K562 (cell line): ENCODE measurements around the gene OR8B2. TPM values are rescaled to one million over a fixed set of nuclear protein-coding genes. Genes with fewer than 3 reads are reported as not detected.
"Not testable (repeated sequence)": the region's sequence is repeated elsewhere in the genome, so short reads cannot be mapped to it uniquely, and the experiment has no call there.

Experiments
- ATAC-seq: fragments of 200-7000 bp; cut with Tn5 transposase; 3 replicates; pipeline ENCODE4 v1.9.1; 2020; ENCODE audit warnings: moderate library complexity
- BruUV-seq: library from RNA; stranded (reverse); fragments of 400-500 nt; replicated peaks from 2 replicates; lab custom pipeline; 2021; lab: Mats Ljungman, UMichigan
- CTCF ChIA-PET: fragments of 300-600 bp; formaldehyde crosslinking; extraction: SDS; loops from one replicate; lab custom pipeline; 2021; ENCODE audit warnings: low intra/inter-chr PET ratio; lab: Yijun Ruan, JAX
- POLR2A ChIA-PET: fragments of 300-600, 350-650 bp; sonication (Branson Sonifier 250); formaldehyde crosslinking; extraction: SDS; loops from one replicate; lab custom pipeline; 2021; ENCODE audit warnings: antibody characterized with exemption, inconsistent platforms; lab: Yijun Ruan, JAX
- DNase-seq, 4 experiments: peaks; one replicate each; pipeline versions ENCODE4 v3.0.0 to v3.0.0-alpha.2; 2011 to 2018; ENCODE audit warnings: low spot score in 3 of 4, mixed read lengths in 3 of 4; ENCODE audit errors: extremely low read depth in 1 of 4
- FAIRE-seq: peaks from 2 replicates; lab custom pipeline; 2011; peaks lifted over from hg19 to GRCh38; lab: Jason Lieb, UNC
- H2AFZ ChIP-seq: 2 replicates; pipeline ENCODE4 v1.6.0; 2011; ENCODE audit warnings: low read depth, low read length, control low read depth, inconsistent platforms
- H3K27ac ChIP-seq: fragments of 200-600 bp; 3 replicates; pipeline ENCODE4 v1.8.0; 2011; ENCODE audit warnings: low read depth, mild to moderate bottlenecking, control low read depth, inconsistent platforms, low read length, moderate library complexity, mixed read lengths; ENCODE audit errors: extremely low read depth
- H3K27me3 ChIP-seq, 2 experiments: fragments of 300-600 bp in 1 of 2; 2 replicates in 1 of 2; 3 replicates in 1 of 2; pipeline versions ENCODE4 v1.6.0 to v1.8.0; 2011; ENCODE audit warnings: inconsistent platforms in 2 of 2, low read length in 2 of 2, mild to moderate bottlenecking in 1 of 2, mixed read lengths in 1 of 2, moderate library complexity in 1 of 2; ENCODE audit not compliant: control insufficient read depth in 2 of 2, insufficient read depth in 2 of 2
- H3K36me3 ChIP-seq: fragments of 300-600 bp; 3 replicates; pipeline ENCODE4 v1.8.0; 2011; ENCODE audit warnings: mild to moderate bottlenecking, low read length, inconsistent platforms; ENCODE audit not compliant: control insufficient read depth, insufficient read depth
- H3K4me1 ChIP-seq, 2 experiments: fragments of 200-600 bp in 1 of 2; replicated peaks in 1 of 2; 2 replicates in 1 of 2; 3 replicates in 1 of 2; pipeline versions ENCODE4 v1.5.1 to v1.8.0; 2011; ENCODE audit warnings: inconsistent platforms in 2 of 2, low read length in 2 of 2, mild to moderate bottlenecking in 1 of 2, mixed read lengths in 1 of 2, moderate library complexity in 1 of 2; ENCODE audit not compliant: control insufficient read depth in 2 of 2, insufficient read depth in 2 of 2
- H3K4me2 ChIP-seq: 2 replicates; pipeline ENCODE4 v1.6.1; 2011; ENCODE audit warnings: low read length, control low read depth, inconsistent platforms, mixed read lengths; ENCODE audit not compliant: insufficient read depth
- H3K4me3 ChIP-seq: fragments of 200-600 bp; sonication (generic), shearing (Covaris generic); 2 replicates; pipeline ENCODE4 v1.5.1; 2016; ENCODE audit warnings: control low read depth, inconsistent platforms
- H3K79me2 ChIP-seq: fragments of 200-600 bp; 3 replicates; pipeline ENCODE4 v1.8.0; 2011; ENCODE audit warnings: low read length, inconsistent platforms; ENCODE audit not compliant: control insufficient read depth, insufficient read depth
- H3K9ac ChIP-seq, 2 experiments: 2 replicates each; pipeline versions ENCODE4 v1.6.0 to v1.6.1; 2011; ENCODE audit warnings: low read depth in 2 of 2, low read length in 2 of 2, control low read depth in 1 of 2, inconsistent platforms in 1 of 2, mild to moderate bottlenecking in 1 of 2, mixed read lengths in 1 of 2; ENCODE audit not compliant: insufficient read depth in 1 of 2
- H3K9me1 ChIP-seq: one replicate; pipeline ENCODE4 v1.6.0; 2011; ENCODE audit warnings: inconsistent platforms, mild to moderate bottlenecking, low read length, moderate library complexity; ENCODE audit not compliant: control insufficient read depth, insufficient read depth
- H3K9me3 ChIP-seq: replicated peaks from 2 replicates; pipeline ENCODE4 v1.5.1; 2011; ENCODE audit warnings: low read depth, low read length, inconsistent platforms; ENCODE audit not compliant: control insufficient read depth, insufficient read depth
- H4K20me1 ChIP-seq: replicated peaks from 2 replicates; pipeline ENCODE4 v1.6.1; 2011; ENCODE audit warnings: low read length, inconsistent platforms, mixed read lengths; ENCODE audit not compliant: control insufficient read depth, insufficient read depth
- C11orf30 ChIP-seq: fragments of 450-650 bp; IDR thresholded peaks from 2 replicates; pipeline ENCODE4 v1.6.1; 2016; ENCODE audit warnings: low read depth, mild to moderate bottlenecking
- MAFF ChIP-seq: IDR thresholded peaks from 2 replicates; pipeline ENCODE4 v1.6.1; 2012; ENCODE audit warnings: low read length, improper control_type of control experiment
- MAFG ChIP-seq: fragments of 450-650 bp; conservative IDR thresholded peaks from 2 replicates; pipeline ENCODE4 v1.6.1; 2016; ENCODE audit warnings: missing genetic modification characterization, missing compliant biosample characterization
- MAFK ChIP-seq: IDR thresholded peaks from 2 replicates; pipeline ENCODE4 v1.6.1; 2011; ENCODE audit warnings: low read length, improper control_type of control experiment
- NFE2 ChIP-seq: IDR thresholded peaks from 2 replicates; pipeline ENCODE4 v1.6.1; 2014; ENCODE audit warnings: antibody characterized with exemption, low read depth
- NFE2L1 ChIP-seq: fragments of 450-650 bp; IDR thresholded peaks from 2 replicates; pipeline ENCODE4 v1.6.1; 2016; ENCODE audit warnings: missing genetic modification characterization, low read depth, mild to moderate bottlenecking, missing compliant biosample characterization, moderate library complexity, borderline replicate concordance
- SOX6 ChIP-seq: fragments of 450-650 bp; IDR thresholded peaks from 2 replicates; pipeline ENCODE4 v1.6.1; 2014; ENCODE audit warnings: mild to moderate bottlenecking
- THAP7 ChIP-seq: fragments of 250-450 bp; sonication (Bioruptor Pico); IDR thresholded peaks from 2 replicates; pipeline ENCODE4 v1.5.0; 2021
- YBX1 ChIP-seq: fragments of 450-650 bp; IDR thresholded peaks from 2 replicates; pipeline ENCODE4 v1.7.1; 2016; ENCODE audit warnings: mild to moderate bottlenecking
- ZNF316 ChIP-seq: fragments of 450-650 bp; IDR thresholded peaks from 2 replicates; pipeline ENCODE4 v1.6.1; 2016
- ZNF717 ChIP-seq: fragments of 250-450 bp; sonication (Bioruptor Pico); IDR thresholded peaks from 2 replicates; pipeline ENCODE4 v1.5.0; 2021
- WGBS: fragments of 100-300 bp; shearing (Covaris generic); methylation state at CpG from one replicate; pipeline ENCODE4 v1.1.6; 2016; ENCODE audit warnings: low coverage, mixed read lengths; ENCODE audit not compliant: insufficient coverage; ENCODE audit errors: missing lambda C conversion rate; 5-methylcytosine and 5-hydroxymethylcytosine counted together
- in situ Hi-C: fragments of 300-500 bp; cut with MboI; formaldehyde crosslinking; loops from 4 replicates; pipeline ENCODE4 v1.15.0; 2018; ENCODE audit warnings: inconsistent platforms, mixed read lengths
- intact Hi-C: fragments of 100-400 bp; cut with micrococcal nuclease; formaldehyde crosslinking; loops from 2 replicates; pipeline ENCODE4 v1.14.2; 2022
- polyA plus RNA-seq, 8 experiments: library from polyadenylated mRNA; depleted of rRNA in 4 of 8; stranded (reverse) in 5 of 8; unstranded in 3 of 8; fragments of >200 nt; fragmentation: Nextera tagmentation in 2 of 8; fragmentation: Illumina TruSeq in 1 of 8; extraction: Ambion mirVana in 2 of 8; extraction: Trizol in 1 of 8; gene quantifications; 2 replicates each; pipeline versions ENCODE4 v1.2.1 to v1.2.3, GENCODE V29; 2011 to 2014; ENCODE audit warnings: inconsistent platforms in 1 of 8, missing spikeins in 1 of 8
- total RNA-seq, 7 experiments: library from RNA; depleted of rRNA in 6 of 7; stranded (reverse); fragments of >200 nt in 6 of 7; fragmentation: Illumina TruSeq in 2 of 7; extraction: Trizol in 2 of 7; gene quantifications; 2 replicates each; pipeline versions ENCODE4 v1.2.1 to v1.2.3, GENCODE V29; 2011 to 2021; ENCODE audit warnings: low replicate concordance in 1 of 7

The OR8B2 gene
- total and polyA plus RNA-seq, 9 of the 15 experiments (the other 6 are each of a cell fraction or from before 2014, with no cell fraction given) = 0.56 TPM; not detected in 8

GRCh38 chr11:124394408-124394807 is 10.1 kb upstream of the OR8B2 start (continued):
- TF ChIP-seq THAP7 (CRISPR knock-in tag) (no peak), SOX6 (no peak), MAFK (peak; percentile 66; the same call in 1 of the 2 replicates), YBX1 (no peak), ZNF717 (CRISPR knock-in tag) (no peak), MAFG (tag) (peak; percentile 74)

GRCh38 chr11:124382857-124383256 is 1.4 kb downstream of the OR8B2 start:
- H3K9ac ChIP-seq, H2AFZ ChIP-seq, H3K4me1 ChIP-seq, H3K36me3 ChIP-seq, in situ Hi-C loops, H3K79me2 ChIP-seq, H3K4me2 ChIP-seq, FAIRE-seq, H3K4me3 ChIP-seq, H3K9me3 ChIP-seq, BruUV-seq, CTCF ChIA-PET, H4K20me1 ChIP-seq, H3K27me3 ChIP-seq, H3K9me1 ChIP-seq: not testable (repeated sequence)
- DNase-seq = peak in 1 of 4 experiments; percentile 10
- intact Hi-C loops = loop anchor here (10.0 kb wide), 1 partner anchor 58 kb away; the partner anchor contains the start of gene OR8D2
- peak; percentile 43; the same call in 1 of the 2 replicates for TF ChIP-seq MAFK
- TF ChIP-seq NFE2 = peak; percentile 75
- peak; percentile 62 for TF ChIP-seq ZNF316
- TF ChIP-seq C11orf30 = peak; percentile 48
- TF ChIP-seq NFE2L1 = peak; percentile 46; the same call in 1 of the 2 replicates
- TF ChIP-seq MAFF = peak; percentile 63; the same call in 1 of the 2 replicates
- peak; percentile 89 for TF ChIP-seq MAFG (tag)
- ATAC-seq = peak; percentile 59
- 26% methylated on average over 4 of the region's 6 CpGs for WGBS
- POLR2A ChIA-PET = interaction anchor here (0.6 kb wide), 1 partner anchor 438 kb away, joined by 3 read pairs; no protein-coding TSS in a partner anchor
- peak overlapping the region; percentile 32; the same call in 1 of the 3 replicates for H3K27ac ChIP-seq
